Amniotic stem cell (primary cell): ENCODE results near the gene C1QB.

ENCODE experiments used
- DNase-seq: peaks from one replicate; lab custom pipeline; 2025; lab: John Stamatoyannopoulos, UW

C1QB gene

DNA sequence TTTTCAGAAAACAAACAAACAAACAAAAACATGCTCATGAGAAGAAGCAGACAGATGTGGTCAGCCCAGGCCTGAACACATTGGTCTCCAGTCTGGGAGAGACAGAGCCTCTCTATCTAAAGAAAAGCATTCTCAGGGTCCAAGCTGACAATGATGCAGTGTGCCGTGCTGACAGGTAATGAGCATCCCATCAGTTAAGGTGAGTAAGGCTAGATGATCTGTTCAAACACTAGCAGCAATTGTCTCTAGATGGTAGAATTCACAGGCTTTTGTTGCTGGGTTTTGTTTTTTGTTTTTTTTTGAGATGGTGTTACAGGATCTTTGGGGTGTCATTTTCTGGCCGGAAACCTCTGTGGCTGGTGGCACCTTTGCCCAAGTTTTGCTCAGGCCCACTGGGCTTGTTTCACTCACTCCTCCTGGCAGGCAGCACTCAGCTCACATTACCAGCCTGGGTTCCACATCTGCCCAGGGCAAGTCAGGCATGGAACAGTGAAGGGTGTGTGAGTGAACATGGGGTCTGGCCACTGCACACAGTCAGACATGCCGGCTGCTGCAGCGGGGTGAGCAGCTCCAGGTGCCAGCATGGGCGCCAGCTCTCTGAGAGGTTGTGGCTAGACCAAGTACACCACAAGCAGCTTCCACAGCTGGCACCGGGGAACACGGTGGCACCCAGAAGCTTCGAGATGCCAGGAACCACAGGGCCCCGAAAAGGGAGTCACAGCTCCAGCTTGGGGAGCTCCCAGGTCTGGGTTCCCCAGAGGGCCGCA is 19.2 kb upstream of the C1QB start:
- DNase-seq, result no peak

DNA sequence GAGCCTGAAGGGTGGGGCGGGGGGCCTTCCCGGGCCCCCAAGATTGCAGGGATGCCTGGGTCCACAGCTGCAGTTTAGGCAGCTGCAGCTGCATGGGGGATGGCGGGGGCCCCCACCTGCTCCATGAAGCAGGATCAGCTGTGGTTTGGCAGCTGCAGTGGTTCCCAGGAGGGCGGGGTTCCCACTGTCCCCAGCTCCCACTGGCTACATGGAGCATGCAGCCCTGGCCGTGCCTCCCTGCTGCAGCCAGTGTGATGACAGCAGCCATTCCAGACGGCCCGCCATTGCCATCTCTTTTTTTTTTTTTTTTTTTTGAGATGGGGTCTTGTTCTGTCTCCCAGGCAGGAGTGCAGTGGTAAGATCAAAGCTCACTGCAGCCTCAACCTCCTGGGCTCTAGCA is 17.6 kb upstream of the C1QB start:
- DNase-seq, result no peak

DNA sequence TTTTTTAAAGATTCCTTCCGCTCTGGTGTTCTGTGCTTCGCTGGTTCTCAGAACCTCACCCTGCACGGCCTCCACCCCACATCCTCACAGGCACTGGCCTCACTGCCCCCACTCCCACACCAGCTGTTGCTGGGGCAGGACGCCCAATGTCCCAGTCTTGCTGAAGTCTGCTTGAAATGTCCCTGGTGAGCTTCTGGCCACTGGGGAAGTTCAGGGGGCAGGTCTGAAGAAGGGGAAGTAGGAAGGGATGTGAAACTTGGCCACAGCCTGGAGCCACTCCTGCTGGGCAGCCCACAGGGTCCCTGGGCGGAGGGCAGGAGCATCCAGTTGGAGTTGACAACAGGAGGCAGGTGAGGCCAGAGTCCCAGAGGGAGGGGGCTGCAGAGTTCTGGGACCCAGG is 16.7 kb upstream of the C1QB start, which contains the start of gene C1QA:
TSS of gene C1QA (plus strand) at position 276 of the 400 bp plus-strand sequence. CDS start 989 bp downstream, outside the sequence.
- no peak for DNase-seq

DNA sequence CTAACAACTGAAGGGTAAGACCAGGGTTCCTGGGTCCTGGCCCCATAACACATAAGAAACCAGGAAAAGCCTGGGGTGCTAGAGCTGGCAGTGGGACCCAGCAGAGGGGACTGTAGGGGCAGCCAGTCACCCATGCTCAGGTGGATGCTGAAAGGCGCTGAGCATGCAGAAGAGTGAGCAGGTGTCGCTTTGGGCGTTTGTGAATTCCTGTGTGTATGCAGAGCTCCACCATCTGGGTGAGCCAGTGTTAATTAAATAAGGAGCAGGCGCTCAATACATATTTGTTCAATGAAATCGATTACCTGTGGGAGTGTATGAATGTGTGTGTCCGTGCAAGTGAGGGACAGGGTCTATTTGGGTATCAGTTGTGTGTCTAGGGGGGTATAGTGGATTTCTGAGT is 16.1 kb upstream of the C1QB start:
- DNase-seq, result no peak

DNA sequence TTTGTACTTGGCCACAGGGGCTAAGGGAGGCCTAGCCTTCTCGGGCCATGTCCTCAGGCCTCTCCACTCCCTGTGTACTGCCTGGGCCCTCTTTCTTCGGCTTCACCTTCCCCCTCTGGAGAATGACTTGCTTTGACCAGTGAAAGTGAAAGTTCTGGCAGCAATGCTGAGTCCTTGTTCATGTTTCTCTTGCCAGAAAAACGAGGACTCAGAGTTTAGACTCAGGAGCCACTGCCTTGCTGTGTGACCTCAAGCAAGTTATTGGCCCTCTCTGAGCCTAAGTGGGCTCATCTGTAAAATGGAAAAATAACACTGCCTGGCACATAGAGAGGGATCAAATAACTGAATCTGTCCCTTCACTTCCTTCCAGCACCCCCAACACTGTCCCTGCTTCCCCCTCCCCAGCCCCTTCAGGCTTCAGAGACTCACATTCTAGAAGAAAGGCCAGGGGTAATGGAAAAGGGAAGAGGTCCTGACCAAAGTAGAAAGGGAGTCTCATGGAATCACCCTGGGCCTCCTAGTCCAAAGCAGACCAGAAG is 15.1 kb upstream of the C1QB start:
- no peak for DNase-seq

DNA sequence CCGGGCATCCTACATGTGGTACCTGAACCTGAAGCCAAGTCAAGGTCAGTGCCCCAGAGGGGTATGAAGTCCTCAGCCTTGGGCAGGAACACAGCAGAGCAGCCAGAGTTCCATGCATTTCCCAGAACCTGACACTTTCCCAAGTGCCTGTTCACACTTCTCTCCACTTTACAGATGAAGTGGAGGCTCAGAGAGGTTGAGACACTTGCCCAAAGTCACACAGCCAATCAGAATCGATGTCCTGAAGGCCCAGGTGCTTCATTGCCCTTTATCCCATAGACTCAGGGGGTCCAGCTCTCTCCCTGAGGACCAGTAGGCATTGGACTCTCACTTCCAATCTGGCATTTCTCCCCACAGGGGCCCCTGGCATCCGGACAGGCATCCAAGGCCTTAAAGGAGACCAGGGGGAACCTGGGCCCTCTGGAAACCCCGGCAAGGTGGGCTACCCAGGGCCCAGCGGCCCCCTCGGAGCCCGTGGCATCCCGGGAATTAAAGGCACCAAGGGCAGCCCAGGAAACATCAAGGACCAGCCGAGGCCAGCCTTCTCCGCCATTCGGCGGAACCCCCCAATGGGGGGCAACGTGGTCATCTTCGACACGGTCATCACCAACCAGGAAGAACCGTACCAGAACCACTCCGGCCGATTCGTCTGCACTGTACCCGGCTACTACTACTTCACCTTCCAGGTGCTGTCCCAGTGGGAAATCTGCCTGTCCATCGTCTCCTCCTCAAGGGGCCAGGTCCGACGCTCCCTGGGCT is 14.4 kb upstream of the C1QB start:
- no peak for DNase-seq

DNA sequence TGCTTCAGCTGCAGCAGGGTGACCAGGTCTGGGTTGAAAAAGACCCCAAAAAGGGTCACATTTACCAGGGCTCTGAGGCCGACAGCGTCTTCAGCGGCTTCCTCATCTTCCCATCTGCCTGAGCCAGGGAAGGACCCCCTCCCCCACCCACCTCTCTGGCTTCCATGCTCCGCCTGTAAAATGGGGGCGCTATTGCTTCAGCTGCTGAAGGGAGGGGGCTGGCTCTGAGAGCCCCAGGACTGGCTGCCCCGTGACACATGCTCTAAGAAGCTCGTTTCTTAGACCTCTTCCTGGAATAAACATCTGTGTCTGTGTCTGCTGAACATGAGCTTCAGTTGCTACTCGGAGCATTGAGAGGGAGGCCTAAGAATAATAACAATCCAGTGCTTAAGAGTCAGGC is 13.8 kb upstream of the C1QB start:
- DNase-seq, result no peak

DNA sequence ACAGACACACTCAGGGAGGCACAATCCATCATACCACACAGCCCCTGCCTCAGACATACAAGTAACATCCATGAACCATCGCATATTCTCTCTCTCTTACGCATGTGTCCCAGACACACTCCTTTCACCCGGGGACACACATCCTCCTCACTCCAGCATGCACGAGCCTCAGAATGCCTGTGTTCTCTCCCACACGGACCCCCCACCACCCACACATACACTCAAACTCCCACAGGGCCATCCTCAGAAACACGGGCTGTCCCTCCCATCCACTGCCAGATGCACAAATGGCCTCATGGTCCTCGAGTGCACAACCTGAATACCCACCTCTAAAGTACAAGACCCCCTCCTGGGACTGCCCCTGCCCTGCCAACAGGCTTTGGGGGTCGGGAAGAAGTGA is 11.8 kb upstream of the C1QB start:
- no peak for DNase-seq

DNA sequence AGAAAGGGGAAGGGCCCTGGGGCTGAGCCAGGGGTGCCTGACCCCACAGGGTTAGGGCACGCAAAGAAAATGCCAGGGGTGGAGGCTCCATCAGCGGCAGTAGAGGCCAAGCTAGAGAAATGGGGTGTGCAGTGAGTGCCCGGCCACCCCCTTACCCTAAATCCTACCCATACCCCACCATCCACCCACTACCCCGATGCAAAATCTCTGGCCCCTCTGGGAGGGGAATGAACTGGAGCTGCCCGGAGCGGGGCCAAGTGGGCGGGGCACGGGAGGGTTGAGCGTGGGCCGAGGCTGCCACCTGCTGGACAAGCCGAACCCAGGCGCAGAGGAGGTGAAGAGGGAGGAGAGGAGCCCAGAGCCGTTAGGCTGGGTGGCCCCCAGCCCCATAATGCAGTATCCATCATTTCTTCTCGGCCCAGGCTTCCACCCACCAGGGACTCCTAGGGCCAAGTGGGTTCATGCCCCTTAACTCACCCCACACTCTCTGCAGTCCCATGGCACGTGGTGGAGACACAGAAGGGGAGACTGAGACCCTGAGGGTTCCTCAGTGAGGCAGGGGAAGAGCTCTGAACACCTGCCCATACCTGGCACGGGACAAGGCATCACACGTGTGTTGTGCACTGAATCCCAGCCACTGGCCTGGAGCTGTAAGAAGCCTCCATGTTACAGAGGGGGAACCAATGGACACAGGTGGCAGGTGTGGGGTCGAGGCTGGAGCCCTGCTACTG is 11.0 kb upstream of the C1QB start:
- DNase-seq, result peak; percentile 44

DNA sequence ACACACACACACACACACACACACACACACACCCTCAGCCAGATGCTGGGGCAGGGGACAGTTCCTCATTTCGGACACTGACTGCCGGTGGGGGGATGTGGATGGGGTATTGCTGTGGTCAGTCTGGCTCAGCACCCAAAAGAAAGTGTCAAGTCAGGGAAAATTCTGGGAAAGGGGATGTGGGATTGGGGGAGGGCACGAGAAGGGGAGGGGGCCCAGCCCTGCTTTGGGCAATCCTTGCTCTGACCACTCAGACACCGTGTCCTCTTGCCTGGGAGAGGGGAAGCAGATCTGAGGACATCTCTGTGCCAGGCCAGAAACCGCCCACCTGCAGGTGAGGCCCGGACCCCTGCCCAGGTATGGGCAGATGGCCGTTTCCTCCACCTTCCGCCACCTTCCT is 9.7 kb upstream of the C1QB start, which contains the start of gene C1QC:
TSS of gene C1QC (plus strand) at position 253 of the 400 bp plus-strand sequence. CDS start 391 bp downstream, outside the sequence.
- no peak for DNase-seq

DNA sequence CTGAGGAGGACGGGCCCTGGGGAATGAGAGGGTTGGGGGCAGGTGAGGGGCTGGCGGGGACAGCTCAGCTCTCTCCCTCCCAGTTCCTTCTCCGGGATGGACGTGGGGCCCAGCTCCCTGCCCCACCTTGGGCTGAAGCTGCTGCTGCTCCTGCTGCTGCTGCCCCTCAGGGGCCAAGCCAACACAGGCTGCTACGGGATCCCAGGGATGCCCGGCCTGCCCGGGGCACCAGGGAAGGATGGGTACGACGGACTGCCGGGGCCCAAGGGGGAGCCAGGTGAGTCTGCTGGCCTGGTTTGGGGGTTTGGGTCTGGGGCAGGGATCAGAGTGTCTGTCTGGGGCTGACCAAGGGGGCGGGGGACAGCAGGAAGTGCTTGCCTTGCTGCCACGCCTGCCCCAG is 9.1 kb upstream of the C1QB start:
- no peak for DNase-seq

DNA sequence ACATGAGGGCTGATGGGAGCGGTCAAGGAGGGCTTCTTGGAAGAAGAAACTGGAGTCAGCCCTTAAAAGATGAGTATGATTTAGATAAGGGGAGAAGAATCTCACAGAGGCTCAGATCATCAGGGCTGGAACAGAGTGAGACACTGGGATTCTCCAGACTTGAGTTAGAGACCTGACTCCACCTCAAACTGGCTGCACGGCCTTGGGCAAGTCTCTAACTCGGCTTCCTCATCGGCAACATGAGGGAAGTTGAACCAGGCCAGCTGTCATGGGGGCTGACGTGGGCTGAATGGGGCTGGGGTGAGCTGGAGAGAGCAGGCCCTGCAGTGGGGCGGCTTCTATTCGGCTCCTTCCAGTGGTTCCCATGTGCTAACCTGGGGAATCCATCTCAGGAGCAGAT is 7.1 kb upstream of the C1QB start:
- no peak for DNase-seq

DNA sequence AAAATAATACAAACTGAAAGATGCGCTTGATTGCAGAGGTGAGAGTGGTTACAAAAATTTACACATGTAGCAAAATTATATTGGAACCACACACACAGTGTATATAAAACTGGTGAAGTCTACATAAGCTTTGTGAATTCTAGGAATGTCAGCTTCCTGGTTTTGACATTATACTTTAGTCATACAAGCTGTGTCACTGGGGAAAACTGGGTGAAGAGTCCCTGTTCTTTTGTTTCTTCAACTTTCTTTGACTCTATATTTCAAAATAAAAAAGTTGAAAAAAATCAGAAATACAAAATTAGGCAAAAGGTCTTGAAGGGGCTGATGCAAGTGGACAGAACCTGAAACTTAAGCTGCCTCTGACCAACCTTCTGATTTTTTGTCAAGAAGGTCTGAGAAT is 6.7 kb upstream of the C1QB start:
- no peak for DNase-seq

DNA sequence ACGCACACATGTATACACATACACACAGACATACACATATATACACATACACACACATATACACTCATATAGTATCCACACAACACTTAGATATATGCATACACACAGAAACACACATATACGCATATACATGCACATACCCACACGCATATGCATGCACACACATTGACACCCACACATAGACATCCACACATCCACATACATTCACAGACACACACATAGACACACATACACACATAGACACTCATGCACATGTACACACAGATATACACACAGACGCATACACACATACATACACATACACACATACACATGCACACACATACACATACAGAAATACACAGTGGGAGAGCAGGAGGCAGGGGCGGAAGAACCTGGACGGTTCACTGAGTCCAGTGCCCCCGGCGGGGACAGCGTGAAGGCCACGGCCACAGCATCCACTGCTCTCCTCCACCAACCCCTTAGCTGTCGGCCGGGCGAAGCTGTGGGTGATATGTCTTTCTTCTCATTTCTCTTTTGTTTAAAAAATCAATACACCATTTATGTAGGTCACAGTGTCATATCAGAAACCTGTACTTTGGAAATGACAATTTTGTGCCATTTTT is 2.8 kb upstream of the C1QB start:
- no peak for DNase-seq

DNA sequence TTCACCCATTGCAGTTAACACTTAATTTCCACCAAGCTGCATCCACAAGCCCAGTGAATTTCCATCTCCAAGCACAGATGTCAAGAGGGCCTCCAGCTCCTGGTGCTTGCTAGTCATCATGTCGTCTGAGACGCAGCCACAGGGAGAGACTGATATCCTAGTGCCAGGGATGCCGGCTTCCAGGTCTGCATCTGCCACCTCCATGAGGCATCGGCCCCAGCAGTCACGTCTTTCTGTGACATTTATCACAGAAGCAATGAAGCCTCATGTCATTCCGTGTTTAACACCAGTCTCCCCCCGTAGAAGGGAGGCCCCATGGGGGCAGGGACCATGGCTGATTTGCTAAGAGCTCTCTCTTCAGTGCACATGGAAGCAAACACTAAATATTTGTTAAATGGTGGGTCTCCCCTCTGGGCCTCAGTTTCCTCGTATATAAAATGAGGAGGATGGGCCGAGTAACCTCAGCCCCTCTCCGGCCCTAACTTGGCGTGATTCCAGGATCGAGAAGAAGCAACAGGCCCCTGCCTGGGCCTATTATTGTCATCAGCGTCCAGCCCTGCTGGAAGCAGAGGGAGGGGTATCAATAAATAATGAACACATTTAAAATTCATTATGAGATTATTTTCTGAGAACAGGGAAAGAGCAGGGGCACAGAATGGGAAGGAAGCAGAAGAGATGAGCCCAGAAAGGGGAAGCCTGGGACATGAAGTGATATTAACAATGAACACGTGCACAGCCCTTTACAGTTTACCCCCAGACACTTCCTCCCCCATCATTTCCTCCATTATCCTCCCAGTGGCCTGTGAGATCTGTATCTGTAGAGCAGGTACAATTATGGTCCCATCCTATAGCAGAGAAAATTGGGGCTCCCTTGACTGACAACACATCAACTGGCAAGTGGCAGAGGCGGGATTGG is 837 bp upstream of the C1QB start:
- DNase-seq, result no peak

DNA sequence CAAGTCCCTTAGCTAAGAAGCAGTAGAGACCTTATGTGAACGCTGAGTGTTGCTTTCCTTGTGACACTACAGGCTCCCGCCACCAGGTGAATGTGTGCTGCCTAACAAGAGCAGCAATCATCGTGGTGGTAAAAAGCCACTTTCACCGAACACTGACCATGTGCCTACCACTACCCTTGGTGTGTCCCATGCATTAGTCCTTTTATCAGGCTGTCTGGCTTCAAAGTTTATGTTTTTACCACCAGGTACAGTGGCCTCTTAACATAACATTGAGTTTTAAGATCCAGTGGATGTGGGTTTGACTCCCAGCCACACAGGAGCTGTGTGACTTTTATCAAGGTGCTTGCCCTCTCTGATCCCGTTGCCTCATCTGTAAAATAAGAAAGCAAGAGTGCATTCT is 1.7 kb downstream of the C1QB start:
- no peak for DNase-seq

DNA sequence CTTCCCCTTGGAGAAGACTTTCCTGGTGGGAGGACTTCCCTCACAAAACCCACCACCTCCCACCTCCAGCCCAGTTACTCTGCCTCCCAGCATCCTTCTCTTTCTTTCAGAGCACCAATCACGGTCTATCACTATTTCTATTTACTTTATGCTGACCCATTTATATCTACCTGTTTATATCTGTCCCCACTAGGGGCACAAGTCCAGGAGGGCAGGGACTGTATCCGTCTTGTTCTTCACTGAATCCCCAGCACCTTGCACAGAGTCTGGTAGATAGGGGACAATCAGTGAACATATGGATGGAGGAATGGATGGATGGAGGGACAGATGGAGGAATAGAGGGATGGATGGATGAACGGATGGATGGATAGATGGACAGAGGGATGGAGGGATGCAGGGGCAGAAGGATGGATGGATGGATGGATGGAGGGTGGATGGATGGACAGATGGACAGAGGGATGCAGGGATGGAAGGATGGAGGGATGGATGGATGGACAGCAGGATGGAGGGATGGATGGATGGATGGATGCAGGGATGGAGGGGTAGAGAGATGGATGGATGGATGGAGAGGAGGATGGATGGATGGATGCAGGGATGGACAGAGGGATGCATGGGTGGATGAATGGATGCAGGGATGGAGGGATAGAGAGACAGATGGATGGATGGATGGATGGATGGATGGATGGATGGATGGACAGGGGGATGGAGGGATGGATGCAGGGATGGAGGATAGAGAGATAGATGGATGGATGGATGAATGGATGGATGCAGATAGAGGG is 5.5 kb downstream of the C1QB start:
- DNase-seq, result no peak

DNA sequence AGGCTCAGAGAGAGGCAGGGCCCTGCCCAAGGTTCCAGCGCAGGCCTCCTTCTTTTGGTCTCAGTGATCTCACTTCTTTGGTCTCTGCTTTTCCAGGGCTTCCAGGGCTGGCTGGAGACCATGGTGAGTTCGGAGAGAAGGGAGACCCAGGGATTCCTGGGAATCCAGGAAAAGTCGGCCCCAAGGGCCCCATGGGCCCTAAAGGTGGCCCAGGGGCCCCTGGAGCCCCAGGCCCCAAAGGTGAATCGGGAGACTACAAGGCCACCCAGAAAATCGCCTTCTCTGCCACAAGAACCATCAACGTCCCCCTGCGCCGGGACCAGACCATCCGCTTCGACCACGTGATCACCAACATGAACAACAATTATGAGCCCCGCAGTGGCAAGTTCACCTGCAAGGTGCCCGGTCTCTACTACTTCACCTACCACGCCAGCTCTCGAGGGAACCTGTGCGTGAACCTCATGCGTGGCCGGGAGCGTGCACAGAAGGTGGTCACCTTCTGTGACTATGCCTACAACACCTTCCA is 7.7 kb downstream of the C1QB start:
- no peak for DNase-seq

DNA sequence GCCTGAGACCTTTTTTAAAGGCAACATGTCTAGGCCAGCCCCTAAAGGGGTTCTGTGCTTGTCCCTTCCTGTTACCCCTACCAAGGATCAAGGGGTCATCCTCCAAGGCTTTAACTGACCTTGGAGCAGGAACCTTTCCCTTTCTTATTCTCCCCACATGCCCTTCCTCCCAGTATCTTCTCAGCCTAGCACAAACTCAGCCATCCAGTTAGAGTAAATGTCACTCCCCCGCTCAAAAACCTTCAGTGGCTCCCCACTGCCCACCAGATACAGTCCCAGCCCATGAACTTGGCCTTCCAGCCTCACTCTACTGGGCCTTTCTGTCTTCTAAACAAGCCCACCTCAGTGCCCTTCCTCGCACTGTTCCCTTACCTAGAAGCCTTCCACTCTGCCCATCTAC is 8.8 kb downstream of the C1QB start:
- no peak for DNase-seq

DNA sequence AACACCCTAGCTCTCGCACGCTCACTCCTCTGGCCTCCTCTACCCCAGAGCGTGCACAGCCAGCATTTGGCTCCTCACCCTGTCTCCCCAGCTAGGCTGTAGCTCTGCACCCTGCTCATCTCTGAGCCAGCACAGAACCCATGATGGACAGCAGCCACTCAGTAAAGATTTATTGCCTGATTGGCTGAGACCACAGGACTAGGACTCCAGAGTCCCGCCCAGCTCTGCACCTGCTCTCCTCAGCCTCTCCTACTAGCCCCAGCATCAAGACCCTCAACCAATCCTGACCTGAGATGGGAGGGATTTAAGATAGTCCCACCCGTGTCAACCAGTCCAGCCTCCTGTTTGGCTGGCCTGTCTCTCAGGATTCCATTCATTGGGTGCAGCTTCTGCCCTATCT is 9.3 kb downstream of the C1QB start:
- no peak for DNase-seq
